ENCODE results near the gene INHBC.

DNA sequence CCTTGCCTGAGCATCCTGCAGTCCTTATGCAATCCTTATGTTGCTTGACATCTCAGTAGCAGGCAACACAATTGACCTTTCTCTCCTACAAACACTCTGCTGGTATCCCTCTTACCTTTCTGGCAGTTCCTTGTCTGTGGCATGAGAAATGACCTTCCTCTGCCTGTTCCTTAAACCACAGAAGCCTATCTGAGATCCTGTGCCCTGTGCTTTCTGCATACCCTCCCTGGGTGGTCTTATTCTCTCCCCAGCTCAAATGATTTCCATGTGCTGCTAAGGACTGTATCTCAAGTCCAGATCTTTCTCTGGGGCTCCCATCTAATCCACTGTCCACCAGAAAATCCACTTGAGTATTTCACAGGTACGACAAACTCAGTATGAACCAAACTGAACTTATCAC lies 47.1 kb downstream of the INHBC start:
- TF ChIP-seq ZNF837 (tag by site-specific recombination; IDR thresholded peaks at IDR 0.05) (no peak), ZNF558 (tag by site-specific recombination; IDR thresholded peaks at IDR 0.05) (no peak), REPIN1 (tag by site-specific recombination; IDR thresholded peaks at IDR 0.05; ENCODE audit: low read depth) (no peak), ZNF223 (tag by site-specific recombination; IDR thresholded peaks at IDR 0.05) (no peak)
- TF ChIP-seq, protein P1, sequence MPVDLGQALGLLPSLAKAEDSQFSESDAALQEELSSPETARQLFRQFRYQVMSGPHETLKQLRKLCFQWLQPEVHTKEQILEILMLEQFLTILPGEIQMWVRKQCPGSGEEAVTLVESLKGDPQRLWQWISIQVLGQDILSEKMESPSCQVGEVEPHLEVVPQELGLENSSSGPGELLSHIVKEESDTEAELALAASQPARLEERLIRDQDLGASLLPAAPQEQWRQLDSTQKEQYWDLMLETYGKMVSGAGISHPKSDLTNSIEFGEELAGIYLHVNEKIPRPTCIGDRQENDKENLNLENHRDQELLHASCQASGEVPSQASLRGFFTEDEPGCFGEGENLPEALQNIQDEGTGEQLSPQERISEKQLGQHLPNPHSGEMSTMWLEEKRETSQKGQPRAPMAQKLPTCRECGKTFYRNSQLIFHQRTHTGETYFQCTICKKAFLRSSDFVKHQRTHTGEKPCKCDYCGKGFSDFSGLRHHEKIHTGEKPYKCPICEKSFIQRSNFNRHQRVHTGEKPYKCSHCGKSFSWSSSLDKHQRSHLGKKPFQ (tag by site-specific recombination; IDR thresholded peaks at IDR 0.05): no peak
- TF ChIP-seq, protein P2, sequence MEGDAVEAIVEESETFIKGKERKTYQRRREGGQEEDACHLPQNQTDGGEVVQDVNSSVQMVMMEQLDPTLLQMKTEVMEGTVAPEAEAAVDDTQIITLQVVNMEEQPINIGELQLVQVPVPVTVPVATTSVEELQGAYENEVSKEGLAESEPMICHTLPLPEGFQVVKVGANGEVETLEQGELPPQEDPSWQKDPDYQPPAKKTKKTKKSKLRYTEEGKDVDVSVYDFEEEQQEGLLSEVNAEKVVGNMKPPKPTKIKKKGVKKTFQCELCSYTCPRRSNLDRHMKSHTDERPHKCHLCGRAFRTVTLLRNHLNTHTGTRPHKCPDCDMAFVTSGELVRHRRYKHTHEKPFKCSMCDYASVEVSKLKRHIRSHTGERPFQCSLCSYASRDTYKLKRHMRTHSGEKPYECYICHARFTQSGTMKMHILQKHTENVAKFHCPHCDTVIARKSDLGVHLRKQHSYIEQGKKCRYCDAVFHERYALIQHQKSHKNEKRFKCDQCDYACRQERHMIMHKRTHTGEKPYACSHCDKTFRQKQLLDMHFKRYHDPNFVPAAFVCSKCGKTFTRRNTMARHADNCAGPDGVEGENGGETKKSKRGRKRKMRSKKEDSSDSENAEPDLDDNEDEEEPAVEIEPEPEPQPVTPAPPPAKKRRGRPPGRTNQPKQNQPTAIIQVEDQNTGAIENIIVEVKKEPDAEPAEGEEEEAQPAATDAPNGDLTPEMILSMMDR (tag by site-specific recombination; IDR thresholded peaks at IDR 0.05): no peak
- TF ChIP-seq, protein P3, sequence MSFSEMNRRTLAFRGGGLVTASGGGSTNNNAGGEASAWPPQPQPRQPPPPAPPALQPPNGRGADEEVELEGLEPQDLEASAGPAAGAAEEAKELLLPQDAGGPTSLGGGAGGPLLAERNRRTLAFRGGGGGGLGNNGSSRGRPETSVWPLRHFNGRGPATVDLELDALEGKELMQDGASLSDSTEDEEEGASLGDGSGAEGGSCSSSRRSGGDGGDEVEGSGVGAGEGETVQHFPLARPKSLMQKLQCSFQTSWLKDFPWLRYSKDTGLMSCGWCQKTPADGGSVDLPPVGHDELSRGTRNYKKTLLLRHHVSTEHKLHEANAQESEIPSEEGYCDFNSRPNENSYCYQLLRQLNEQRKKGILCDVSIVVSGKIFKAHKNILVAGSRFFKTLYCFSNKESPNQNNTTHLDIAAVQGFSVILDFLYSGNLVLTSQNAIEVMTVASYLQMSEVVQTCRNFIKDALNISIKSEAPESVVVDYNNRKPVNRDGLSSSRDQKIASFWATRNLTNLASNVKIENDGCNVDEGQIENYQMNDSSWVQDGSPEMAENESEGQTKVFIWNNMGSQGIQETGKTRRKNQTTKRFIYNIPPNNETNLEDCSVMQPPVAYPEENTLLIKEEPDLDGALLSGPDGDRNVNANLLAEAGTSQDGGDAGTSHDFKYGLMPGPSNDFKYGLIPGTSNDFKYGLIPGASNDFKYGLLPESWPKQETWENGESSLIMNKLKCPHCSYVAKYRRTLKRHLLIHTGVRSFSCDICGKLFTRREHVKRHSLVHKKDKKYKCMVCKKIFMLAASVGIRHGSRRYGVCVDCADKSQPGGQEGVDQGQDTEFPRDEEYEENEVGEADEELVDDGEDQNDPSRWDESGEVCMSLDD (tag by site-specific recombination; IDR thresholded peaks at IDR 0.05): no peak
